Head of caudate nucleus (tissue), 42 donors: ENCODE data around the gene RALY.

Experiments
- DNase-seq, 42 donors: peaks; one replicate each; pipeline versions ENCODE4 v3.0.0 to v3.0.0-alpha.2; 2020 to 2021; ENCODE audit warnings: mixed read lengths in 7 of 42
- intact Hi-C: fragments of 100-400 bp; cut with DNase I; formaldehyde crosslinking; loops from one replicate; pipeline ENCODE4 v1.15.0; 2022

RALY gene

DNA sequence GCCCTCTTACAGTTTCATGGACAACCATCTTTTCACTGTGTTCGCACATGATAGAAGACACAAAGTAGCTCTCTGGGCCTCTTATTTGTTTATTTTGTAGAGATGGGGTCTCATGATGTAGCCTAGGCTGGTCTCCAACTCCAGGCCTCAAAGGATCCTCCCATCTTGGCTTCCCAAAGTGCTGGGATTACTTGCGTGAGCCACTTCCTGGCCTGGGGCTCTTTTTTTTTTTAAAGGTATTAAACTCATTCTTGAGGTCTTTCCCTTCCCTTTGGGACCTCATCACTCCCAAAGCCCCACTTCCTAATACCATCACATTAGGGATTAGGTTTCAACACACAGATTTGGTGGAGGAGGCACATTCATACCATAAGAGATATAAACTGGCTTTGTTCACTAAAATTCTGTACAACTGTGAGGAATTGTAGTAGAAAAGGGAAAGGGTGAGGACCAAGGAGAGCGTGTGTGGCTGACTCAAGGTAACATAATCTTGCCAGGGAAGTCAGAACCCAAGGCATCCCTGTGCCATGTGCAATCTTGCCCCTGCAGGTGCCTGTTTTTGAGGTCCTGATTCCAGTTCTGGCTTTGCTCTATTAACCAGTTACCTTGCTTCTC, 72.9 kb downstream of the RALY start:
- intact Hi-C loops, result loop anchor here (10.0 kb wide), 2 partner anchors 72 to 202 kb away; partner anchors contain the start of gene RALY
- DNase-seq, result no peak

DNA sequence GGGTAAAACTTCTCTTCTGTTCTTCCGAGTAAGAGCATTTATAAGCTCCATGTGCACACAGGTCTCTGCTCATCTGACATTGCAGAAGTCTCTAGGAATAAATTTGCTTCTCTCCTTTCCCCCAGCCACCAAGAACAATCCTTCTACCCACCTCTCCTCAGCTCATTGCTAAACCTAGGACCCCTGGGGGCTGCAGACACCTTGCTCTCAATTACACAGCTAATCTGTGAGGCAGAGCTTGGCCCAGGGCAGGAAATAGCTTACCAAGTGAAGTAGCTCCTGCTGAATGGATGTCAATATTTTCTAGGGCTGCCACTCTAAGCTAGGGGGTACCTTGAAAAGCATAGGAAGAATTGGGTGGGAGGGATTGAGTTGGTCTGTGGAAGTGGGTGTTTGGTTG, 74.3 kb downstream of the RALY start:
- DNase-seq, result no peak
- intact Hi-C loops, result loop anchor here (10.0 kb wide), 2 partner anchors 73 to 203 kb away; partner anchors contain the start of gene RALY

DNA sequence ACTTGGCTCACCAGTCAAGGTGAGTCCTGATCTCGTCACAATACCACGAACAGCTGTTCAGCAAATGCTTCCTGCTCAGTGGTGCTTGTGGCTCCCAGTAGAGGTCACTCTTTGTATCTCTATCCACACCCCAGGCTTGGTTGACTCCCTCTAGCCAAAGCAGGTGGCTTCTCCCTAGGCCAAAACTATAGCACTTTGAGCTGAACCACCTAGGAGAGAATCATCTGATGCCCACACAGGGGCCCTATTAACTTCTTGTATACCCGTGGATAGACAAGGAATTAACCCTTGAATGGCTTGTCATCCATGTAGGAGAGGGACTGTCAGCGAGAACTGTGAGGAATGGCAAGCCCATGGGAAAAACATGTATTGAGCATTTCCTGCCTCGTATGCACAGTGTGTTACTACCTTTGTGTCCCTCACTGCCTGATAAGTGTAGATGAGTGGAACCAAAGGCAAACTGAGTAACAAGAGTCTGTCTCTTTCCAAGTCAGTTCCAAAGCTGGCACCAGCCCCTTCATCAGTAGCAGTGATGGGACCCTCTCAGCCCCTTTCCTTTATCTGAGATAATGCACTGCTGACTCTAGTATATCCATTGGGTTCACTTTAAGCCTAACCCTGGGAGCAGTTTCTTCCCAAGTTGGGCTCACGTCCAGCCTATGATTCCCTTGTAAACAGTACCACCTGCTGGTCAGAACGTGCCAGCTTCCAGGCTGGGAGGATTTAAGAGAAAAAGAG, 75.8 kb downstream of the RALY start:
- DNase-seq, result peak; percentile 56 to 93 (median 80)
- intact Hi-C loops, result loop anchor here (5.0 to 10.0 kb wide), 3 partner anchors 75 to 205 kb away; partner anchors contain the start of gene RALY

GRCh38 chr20:34070079-34070439, 76.3 kb downstream of the RALY start:
- intact Hi-C loops, result loop anchor here (5.0 kb wide), 1 partner anchor 138 kb away; no protein-coding TSS in a partner anchor

DNA sequence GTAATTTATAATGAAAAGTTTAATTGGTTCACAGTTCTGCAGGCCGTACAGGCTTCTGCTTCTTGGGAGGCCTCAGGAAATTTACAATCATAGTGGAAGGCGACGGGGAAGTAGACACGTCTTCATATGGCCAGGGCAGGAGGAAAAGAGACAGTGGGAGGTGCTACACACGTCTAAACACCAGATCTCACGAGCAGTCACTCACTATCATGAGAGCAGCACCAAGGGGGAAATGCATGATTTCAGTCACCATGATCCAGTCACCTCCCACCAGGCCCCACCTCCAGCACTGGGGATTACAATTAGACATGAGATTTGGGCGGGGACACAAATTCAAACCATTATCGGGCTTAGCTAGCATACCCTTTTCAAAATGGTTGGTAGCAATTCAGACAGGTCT, 77.1 kb downstream of the RALY start:
- intact Hi-C loops, result loop anchor here (5.0 kb wide), 1 partner anchor 139 kb away; no protein-coding TSS in a partner anchor

More at GRCh38 chr20:34070079-34070439, 76.3 kb downstream of the RALY start:
- no peak for DNase-seq

GRCh38 chr20:34072076-34072475, 78.4 kb downstream of the RALY start:
- intact Hi-C loops, result loop anchor here (5.0 kb wide), 1 partner anchor 140 kb away; no protein-coding TSS in a partner anchor
- DNase-seq, result peak in 17 of 42 donors; percentile 11 to 62 (median 30)

More for the DNA sequence above, 77.1 kb downstream of the RALY start:
- DNase-seq, result no peak

GRCh38 chr20:34072778-34073177, 79.1 kb downstream of the RALY start:
- intact Hi-C loops, result loop anchor here (5.0 kb wide), 1 partner anchor 140 kb away; no protein-coding TSS in a partner anchor
- DNase-seq, result no peak

- intact Hi-C loops, result loop anchor here (5.0 kb wide), 1 partner anchor 142 kb away; no protein-coding TSS in a partner anchor
- DNase-seq, result no peak
These were observed 80.5 kb downstream of the RALY start for GRCh38 chr20:34074101-34074760.

- DNase-seq, result no peak
- intact Hi-C loops, result no loop called here
These were observed 81.9 kb downstream of the RALY start for GRCh38 chr20:34075647-34076046.

GRCh38 chr20:34076952-34077351, 83.2 kb downstream of the RALY start:
- no peak for DNase-seq
- intact Hi-C loops, result no loop called here

GRCh38 chr20:34078540-34078939, 84.8 kb downstream of the RALY start:
- no peak for DNase-seq

GRCh38 chr20:34079818-34080217, 86.1 kb downstream of the RALY start:
- no peak for DNase-seq
- intact Hi-C loops, result no loop called here

More at GRCh38 chr20:34078540-34078939, 84.8 kb downstream of the RALY start:
- intact Hi-C loops, result no loop called here

GRCh38 chr20:34082232-34082887, 88.6 kb downstream of the RALY start:
- intact Hi-C loops, result no loop called here
- DNase-seq, result no peak

DNA sequence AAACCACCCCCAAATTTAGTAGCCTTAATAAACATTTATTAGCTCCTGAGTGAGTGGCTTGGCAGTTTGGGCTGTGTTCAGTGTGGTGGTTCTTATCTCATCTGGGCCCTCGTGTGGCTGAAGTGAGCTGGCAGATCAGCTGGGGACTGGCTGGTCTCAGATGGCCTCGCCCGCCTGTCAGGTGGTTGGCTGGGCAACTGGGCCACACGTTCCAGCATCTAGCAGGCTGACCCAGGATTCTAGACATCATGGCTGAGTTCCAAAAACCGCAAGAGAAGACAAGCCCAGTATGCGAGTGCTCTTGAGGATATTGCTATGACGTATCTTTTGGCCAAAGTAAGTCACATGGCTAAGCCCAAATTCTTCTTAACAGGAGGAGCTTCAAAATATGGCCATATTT, 89.4 kb downstream of the RALY start:
- peak in 16 of 42 donors; percentile 9 to 49 (median 19) for DNase-seq
- intact Hi-C loops, result no loop called here

- no peak for DNase-seq
- intact Hi-C loops, result no loop called here
These were observed 90.1 kb downstream of the RALY start for GRCh38 chr20:34083781-34084180.

DNA sequence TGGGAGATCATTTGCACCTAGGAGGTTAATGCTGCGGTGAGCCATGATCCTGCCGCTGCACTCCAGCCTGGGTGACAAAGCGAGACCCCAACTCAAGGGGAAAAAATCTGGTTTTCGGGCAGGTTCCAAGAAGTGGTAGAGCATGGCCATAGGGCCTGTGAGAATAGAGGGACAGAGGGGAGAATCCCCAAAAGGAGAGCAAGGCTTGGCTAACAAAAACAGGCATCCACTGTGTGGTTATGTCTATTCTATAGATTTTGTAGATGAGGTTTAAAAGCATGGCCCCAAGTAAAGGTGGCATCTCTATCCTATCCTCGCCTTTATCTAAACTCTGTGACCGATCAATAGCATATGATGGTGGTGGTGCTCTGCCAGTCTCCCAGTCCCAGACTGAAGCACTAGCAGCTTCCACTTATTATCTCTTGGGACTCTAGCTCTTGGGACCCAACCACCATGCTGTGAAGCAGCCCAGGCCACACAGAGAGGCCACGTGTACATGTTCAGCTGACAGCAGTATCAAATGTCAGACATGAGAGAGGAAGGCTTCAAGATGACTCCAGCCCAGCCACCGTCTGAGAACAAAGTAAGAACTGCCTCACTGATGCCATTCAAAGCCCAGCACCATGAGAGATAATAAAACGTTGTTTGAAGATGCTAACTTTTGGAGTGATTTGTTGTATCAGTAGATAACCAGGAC, 90.7 kb downstream of the RALY start:
- intact Hi-C loops, result no loop called here
- DNase-seq, result no peak

DNA sequence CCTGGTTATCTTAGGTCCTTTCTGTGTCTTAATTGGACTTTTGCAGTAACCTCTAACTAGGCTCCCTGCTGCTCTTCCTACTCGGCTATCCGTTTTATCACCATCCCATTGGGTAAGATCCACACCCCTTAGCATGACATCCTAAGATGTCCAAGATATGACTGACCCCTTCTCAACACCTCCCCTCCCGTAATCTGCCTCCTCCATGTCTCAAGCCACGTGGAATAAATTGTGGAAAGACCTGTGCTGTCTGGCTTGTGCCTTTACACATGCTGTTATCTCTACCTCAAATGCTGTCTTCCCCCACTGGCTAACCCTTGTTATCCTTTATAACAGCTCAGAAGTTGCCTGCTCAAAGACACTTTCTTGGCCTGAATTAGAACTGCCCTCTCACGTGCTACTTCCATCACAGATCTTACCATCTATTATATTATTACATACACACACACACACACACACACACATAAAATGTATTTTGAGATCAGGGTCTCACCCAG, 91.9 kb downstream of the RALY start:
- intact Hi-C loops, result no loop called here
- no peak for DNase-seq
